IMR-90 (cell line): ENCODE data around the gene PCAT6.

Source experiments
- BHLHE40 ChIP-seq: fragments of 150-350 bp; IDR thresholded peaks from 2 replicates; pipeline ENCODE4 v1.6.1; 2016; ENCODE audit warnings: mild to moderate bottlenecking, low read depth, low read length
- CEBPB ChIP-seq: IDR thresholded peaks from 2 replicates; pipeline ENCODE4 v1.6.1; 2012; ENCODE audit warnings: low read depth, low read length, improper control_type of control experiment
- CHD1 ChIP-seq: IDR thresholded peaks from 2 replicates; pipeline ENCODE4 v1.6.1; 2012; ENCODE audit warnings: low read depth, low read length, improper control_type of control experiment
- CTCF ChIP-seq: conservative IDR thresholded peaks from 2 replicates; pipeline ENCODE4 v1.5.1; 2012; ENCODE audit warnings: mild to moderate bottlenecking, low read depth, low read length, improper control_type of control experiment
- ELK1 ChIP-seq: fragments of 150-350 bp; IDR thresholded peaks from 2 replicates; pipeline ENCODE4 v1.6.1; 2016; ENCODE audit warnings: low read depth, mild to moderate bottlenecking, low read length, moderate library complexity, borderline replicate concordance
- MAZ ChIP-seq: IDR thresholded peaks from 2 replicates; pipeline ENCODE4 v1.6.1; 2012; ENCODE audit warnings: low read depth, mild to moderate bottlenecking, low read length, improper control_type of control experiment, moderate library complexity, borderline replicate concordance
- MXI1 ChIP-seq: IDR thresholded peaks from 2 replicates; pipeline ENCODE4 v1.6.1; 2012; ENCODE audit warnings: low read depth, mild to moderate bottlenecking, low read length, moderate library complexity, borderline replicate concordance
- NFE2L2 ChIP-seq: fragments of 150-350 bp; IDR thresholded peaks from 2 replicates; pipeline ENCODE4 v1.6.1; 2016; ENCODE audit warnings: low read depth, mild to moderate bottlenecking, low read length
- POLR2A ChIP-seq: IDR thresholded peaks from 2 replicates; pipeline ENCODE4 v1.6.1; 2012; ENCODE audit warnings: mild to moderate bottlenecking, low read depth, low read length
- RAD21 ChIP-seq: IDR thresholded peaks from 2 replicates; pipeline ENCODE4 v1.6.1; 2012; ENCODE audit warnings: low read length, improper control_type of control experiment
- SMC3 ChIP-seq: fragments of 150-350 bp; IDR thresholded peaks from 2 replicates; pipeline ENCODE4 v1.6.1; 2016; ENCODE audit warnings: low read depth, mild to moderate bottlenecking, antibody characterized with exemption, low read length, moderate library complexity
- USF2 ChIP-seq: fragments of 150-350 bp; IDR thresholded peaks from 2 replicates; pipeline ENCODE4 v1.6.1; 2017; ENCODE audit warnings: mild to moderate bottlenecking, antibody characterized with exemption, low read length, low read depth

GRCh38 chr1:202762019-202762418 is 48.7 kb upstream of the PCAT6 start:
- TF ChIP-seq POLR2A (no peak), CTCF (no peak), RAD21 (no peak), ELK1 (no peak), MXI1 (no peak), CHD1 (no peak), NFE2L2 (no peak), USF2 (no peak), MAZ (no peak), CEBPB (no peak), SMC3 (no peak), BHLHE40 (no peak)
